H9 (cell line): ENCODE measurements around the gene IGF1. TPM values are rescaled to one million over a fixed set of nuclear protein-coding genes. Genes with fewer than 3 reads are reported as not detected.

Experiments
- DNase-seq: peaks from one replicate; pipeline ENCODE4 v3.0.0-alpha.2; 2017
- H2AFZ ChIP-seq: one replicate; pipeline ENCODE4 v1.6.1; 2013; ENCODE audit warnings: mild to moderate bottlenecking, low read length, control low read depth, moderate library complexity
- H2AK5ac ChIP-seq: 2 replicates; pipeline ENCODE4 v1.6.1; 2013; ENCODE audit warnings: low read length, control low read depth, mixed read lengths; ENCODE audit not compliant: insufficient read length
- H2BK120ac ChIP-seq: one replicate; pipeline ENCODE4 v1.6.1; 2013; ENCODE audit warnings: low read depth, mild to moderate bottlenecking, low read length, control low read depth, inconsistent platforms; ENCODE audit not compliant: poor library complexity, severe bottlenecking
- H2BK12ac ChIP-seq: 2 replicates; pipeline ENCODE4 v1.6.1; 2013; ENCODE audit warnings: low read length, control low read depth, mixed read lengths, low read depth; ENCODE audit not compliant: insufficient read length
- H2BK15ac ChIP-seq: 2 replicates; pipeline ENCODE4 v1.6.1; 2013; ENCODE audit warnings: low read depth, low read length, control low read depth
- H2BK20ac ChIP-seq: one replicate; pipeline ENCODE4 v1.6.1; 2013; ENCODE audit warnings: low read depth, mild to moderate bottlenecking, low read length, control low read depth, inconsistent platforms; ENCODE audit not compliant: poor library complexity, severe bottlenecking
- H2BK5ac ChIP-seq: 2 replicates; pipeline ENCODE4 v1.6.1; 2013; ENCODE audit warnings: low read length, control low read depth, mixed read lengths; ENCODE audit not compliant: insufficient read length
- H3K14ac ChIP-seq: 2 replicates; pipeline ENCODE4 v1.6.1; 2013; ENCODE audit warnings: low read length, control low read depth; ENCODE audit not compliant: insufficient read depth
- H3K18ac ChIP-seq: 2 replicates; pipeline ENCODE4 v1.6.1; 2013; ENCODE audit warnings: low read depth, mild to moderate bottlenecking, mixed read lengths, low read length, control low read depth; ENCODE audit not compliant: insufficient read length
- H3K23ac ChIP-seq: 2 replicates; pipeline ENCODE4 v1.6.1; 2013; ENCODE audit warnings: low read length, control low read depth, mixed read lengths, low read depth; ENCODE audit not compliant: insufficient read length
- H3K23me2 ChIP-seq: 2 replicates; pipeline ENCODE4 v1.6.1; 2013; ENCODE audit warnings: low read depth, mild to moderate bottlenecking, mixed read lengths, low read length, control low read depth; ENCODE audit not compliant: insufficient read length, poor library complexity, severe bottlenecking
- H3K27ac ChIP-seq: 2 replicates; pipeline ENCODE4 v1.5.1; 2013; ENCODE audit warnings: low read length, control low read depth, mixed read lengths, low read depth; ENCODE audit not compliant: insufficient read length
- H3K27me3 ChIP-seq: 2 replicates; pipeline ENCODE4 v1.6.1; 2013; ENCODE audit warnings: low read length, control low read depth, inconsistent platforms; ENCODE audit not compliant: insufficient read depth
- H3K4ac ChIP-seq: 2 replicates; pipeline ENCODE4 v1.6.1; 2013; ENCODE audit warnings: low read depth, mild to moderate bottlenecking, control low read depth, inconsistent platforms, low read length, moderate library complexity
- H3K4me1 ChIP-seq: 2 replicates; pipeline ENCODE4 v1.6.1; 2013; ENCODE audit warnings: low read length, control low read depth, inconsistent platforms; ENCODE audit not compliant: insufficient read depth
- H3K4me2 ChIP-seq: 2 replicates; pipeline ENCODE4 v1.6.1; 2013; ENCODE audit warnings: low read length, control low read depth, mixed read lengths; ENCODE audit not compliant: insufficient read length, insufficient read depth
- H3K56ac ChIP-seq: 2 replicates; pipeline ENCODE4 v1.6.1; 2013; ENCODE audit warnings: low read depth, mild to moderate bottlenecking, mixed read lengths, low read length, control low read depth; ENCODE audit not compliant: insufficient read length
- H3K79me1 ChIP-seq: 2 replicates; pipeline ENCODE4 v1.6.1; 2013; ENCODE audit warnings: low read depth, mild to moderate bottlenecking, moderate library complexity, low read length, control low read depth, inconsistent platforms; ENCODE audit not compliant: insufficient read depth, poor library complexity, severe bottlenecking
- H3K79me2 ChIP-seq: 2 replicates; pipeline ENCODE4 v1.6.1; 2013; ENCODE audit warnings: low read length, control low read depth, inconsistent platforms; ENCODE audit not compliant: insufficient read depth
- H3K9ac ChIP-seq: 2 replicates; pipeline ENCODE4 v1.6.1; 2013; ENCODE audit warnings: low read length, control low read depth, mixed read lengths; ENCODE audit not compliant: insufficient read length; ENCODE audit errors: extremely low read depth
- H3K9me3 ChIP-seq: one replicate; pipeline ENCODE4 v1.6.1; 2013; ENCODE audit warnings: low read depth, low read length, inconsistent platforms; ENCODE audit not compliant: control insufficient read depth
- H3T11ph ChIP-seq: one replicate; pipeline ENCODE4 v1.6.1; 2013; ENCODE audit warnings: mild to moderate bottlenecking, low read length, control low read depth, inconsistent platforms
- H4K20me1 ChIP-seq: one replicate; pipeline ENCODE4 v1.6.1; 2013; ENCODE audit not compliant: control insufficient read depth, insufficient read length, insufficient read depth
- H4K5ac ChIP-seq: 2 replicates; pipeline ENCODE4 v1.6.1; 2013; ENCODE audit warnings: low read depth, mild to moderate bottlenecking, mixed read lengths, low read length, control low read depth; ENCODE audit not compliant: insufficient read length
- H4K8ac ChIP-seq: replicated peaks from 2 replicates; pipeline ENCODE4 v1.6.1; 2013; ENCODE audit warnings: low read length, control low read depth, mixed read lengths, low read depth; ENCODE audit not compliant: insufficient read length
- H4K91ac ChIP-seq: 2 replicates; pipeline ENCODE4 v1.6.1; 2013; ENCODE audit warnings: low read depth, mild to moderate bottlenecking, moderate library complexity, mixed read lengths, low read length, control low read depth; ENCODE audit not compliant: insufficient read length
- H3K27ac Mint-ChIP-seq, 3 experiments: 2 replicates in 2 of 3; 3 replicates in 1 of 3; pipeline ENCODE4 v1.8.0; 2020 to 2021; ENCODE audit warnings: mixed read lengths in 3 of 3, mild to moderate bottlenecking in 1 of 3, moderate library complexity in 1 of 3
- H3K27me3 Mint-ChIP-seq: 2 replicates; pipeline ENCODE4 v1.8.0; 2021; ENCODE audit warnings: low read depth, mild to moderate bottlenecking, moderate library complexity, mixed read lengths
- H3K36me3 Mint-ChIP-seq, 3 experiments: 2 replicates in 2 of 3; 3 replicates in 1 of 3; pipeline ENCODE4 v1.8.0; 2020 to 2021; ENCODE audit warnings: low read depth in 3 of 3, mixed read lengths in 3 of 3; ENCODE audit not compliant: insufficient read depth in 1 of 3
- H3K4me1 Mint-ChIP-seq, 2 experiments: 2 replicates each; pipeline ENCODE4 v1.8.0; 2020; ENCODE audit warnings: mixed read lengths in 2 of 2
- H3K4me3 Mint-ChIP-seq, 2 experiments: 2 replicates in 1 of 2; 3 replicates in 1 of 2; pipeline ENCODE4 v1.8.0; 2020 to 2021; ENCODE audit warnings: mild to moderate bottlenecking in 2 of 2, mixed read lengths in 2 of 2, moderate library complexity in 1 of 2
- H3K9me3 Mint-ChIP-seq, 2 experiments: 2 replicates in 1 of 2; 3 replicates in 1 of 2; pipeline ENCODE4 v1.8.0; 2020; ENCODE audit warnings: mild to moderate bottlenecking in 2 of 2, mixed read lengths in 2 of 2, moderate library complexity in 1 of 2
- CTCF ChIP-seq: fragments of 200-600 bp; sonication (generic); conservative IDR thresholded peaks from 3 replicates; pipeline ENCODE4 v1.8.0; 2021; ENCODE audit warnings: antibody characterized with exemption, mild to moderate bottlenecking
- WGBS: extraction: QIAGEN DNeasy Blood & Tissue Kit; methylation state at CpG from one replicate; pipeline ENCODE4 v1.1.7; 2013; ENCODE audit warnings: missing lambda C conversion rate, low lambda C conversion rate, mixed read lengths; ENCODE audit not compliant: insufficient read length; ENCODE audit errors: extremely low coverage; 5-methylcytosine and 5-hydroxymethylcytosine counted together
- total RNA-seq: library from RNA; stranded (reverse); gene quantifications from 2 replicates; pipeline ENCODE4 v1.2.1, GENCODE V29; 2021

Gene IGF1
- total RNA-seq, 1 experiment from 2014 or later = not detected

GRCh38 chr12:102426599-102427542, 53.5 kb downstream of the IGF1 start:
- Histone ChIP-seq H4K5ac (no peak overlapping the region), H3K18ac (no peak overlapping the region), H3K79me2 (no peaks in the 10 kb centered on the region), H3K4me2 (no peak overlapping the region), H3K9ac (no peak overlapping the region), H2BK20ac (no peak overlapping the region), H2AFZ (no peak overlapping the region), H2BK15ac (no peak overlapping the region), H3K14ac (no peak overlapping the region), H2BK120ac (no peak overlapping the region), H3T11ph (no peak overlapping the region), H2BK12ac (no peak overlapping the region), H2AK5ac (no peak overlapping the region), H4K8ac (peak overlapping the region; percentile 84), H3K27me3 (no peaks in the 10 kb centered on the region), H3K23me2 (no peaks in the 10 kb centered on the region), H4K20me1 (no peaks in the 10 kb centered on the region), H3K9me3 (no peaks in the 10 kb centered on the region), H2BK5ac (no peak overlapping the region), H3K79me1 (no peaks in the 10 kb centered on the region), H3K4me1 (peaks cover 3% of the 10 kb centered on the region; the same call in 1 of the 2 replicates), H3K27ac (no peak overlapping the region), H3K4ac (no peak overlapping the region), H3K23ac (no peak overlapping the region), H3K56ac (no peak overlapping the region), H4K91ac (no peak overlapping the region)
- Mint-ChIP-seq H3K4me3 (no peak overlapping the region), H3K36me3 (no peaks in the 10 kb centered on the region), H3K27me3 (no peaks in the 10 kb centered on the region), H3K27ac (no peak overlapping the region; a peak in 1 of 7 replicates), H3K9me3 (no peaks in the 10 kb centered on the region), H3K4me1 (peaks cover 6 to 12% of the 10 kb centered on the region in 2 experiments)
- TF ChIP-seq CTCF = no peak
- no peak for DNase-seq
- no CpG with 5 or more reads among the region's 8 CpGs for WGBS
